ENCODE measurements around the gene VAMP1.

- TF ChIP-seq CTCF (IDR thresholded peaks at IDR 0.05; ENCODE audit: insufficient read depth, low read length) (no peak), POLR2AphosphoS5 (IDR thresholded peaks at IDR 0.05; ENCODE audit: low read depth) (no peak), REST (IDR thresholded peaks at IDR 0.05; ENCODE audit: insufficient replicate concordance, low read depth) (no peak), GABPA (IDR thresholded peaks at IDR 0.05; ENCODE audit: low read depth) (no peak)
Measured at GRCh38 chr12:6435961-6436715, 34.3 kb downstream of the VAMP1 start.

All from HL-60 (cell line).